Stimulated activated CD4-positive, alpha-beta T cell treated with anti-CD3 and anti-CD28 coated beads, Interleukin-1b, Interleukin-23, amount 100 ng/mL, for 4 hours (primary cell): ENCODE data around the gene KIF26A.

Experiments used
- DNase-seq, 2 donors: peaks; one replicate each; pipeline ENCODE4 v3.0.0-alpha.2; 2020; ENCODE audit warnings: low read depth in 2 of 2

The KIF26A gene

GRCh38 chr14:104112609-104113571, 25.5 kb upstream of the KIF26A start:
- no peak for DNase-seq

GRCh38 chr14:104113631-104114420, 24.6 kb upstream of the KIF26A start:
- DNase-seq: no peak

- no peak for DNase-seq
These were observed 23.8 kb upstream of the KIF26A start for GRCh38 chr14:104114421-104115130.

- DNase-seq: no peak
These were observed 23.2 kb upstream of the KIF26A start for GRCh38 chr14:104115131-104115600.

GRCh38 chr14:104115691-104116287, 22.6 kb upstream of the KIF26A start:
- DNase-seq: no peak

GRCh38 chr14:104116288-104116755, 22.1 kb upstream of the KIF26A start:
- no peak for DNase-seq

- DNase-seq: peak in 1 of 2 donors; percentile 27
These were observed 21.5 kb upstream of the KIF26A start for GRCh38 chr14:104116756-104117340.

GRCh38 chr14:104117341-104118005, 20.9 kb upstream of the KIF26A start:
- DNase-seq: no peak

- DNase-seq: no peak
These were observed 20.2 kb upstream of the KIF26A start for GRCh38 chr14:104118006-104118844.

GRCh38 chr14:104119119-104119487, 19.3 kb upstream of the KIF26A start:
- no peak for DNase-seq

- no peak for DNase-seq
These were observed 18.7 kb upstream of the KIF26A start for GRCh38 chr14:104119488-104120251.

- no peak for DNase-seq
These were observed 18.1 kb upstream of the KIF26A start for GRCh38 chr14:104120281-104120741.

GRCh38 chr14:104121142-104121541, 17.2 kb upstream of the KIF26A start:
- no peak for DNase-seq

GRCh38 chr14:104123879-104124278, 14.5 kb upstream of the KIF26A start:
- no peak for DNase-seq

GRCh38 chr14:104125011-104125410, 13.4 kb upstream of the KIF26A start:
- no peak for DNase-seq

- DNase-seq: no peak
These were observed 11.6 kb upstream of the KIF26A start for GRCh38 chr14:104126753-104127152.

GRCh38 chr14:104128981-104129380, 9.4 kb upstream of the KIF26A start:
- DNase-seq: no peak

GRCh38 chr14:104129556-104129955, 8.8 kb upstream of the KIF26A start:
- DNase-seq: no peak
